Liver (tissue), 9 donors: ENCODE measurements around the gene LATS2. TPM values are rescaled to one million over a fixed set of nuclear protein-coding genes. Genes with fewer than 3 reads are reported as not detected.

Experiments used
- DNase-seq: peaks from one replicate; pipeline ENCODE4 v3.0.0-alpha.2; 2017; ENCODE audit warnings: low spot score
- H3K27ac ChIP-seq, 2 donors: one replicate each; pipeline ENCODE4 v1.7.0; 2013; ENCODE audit warnings: inconsistent platforms in 2 of 2, low read length in 2 of 2, control low read depth in 1 of 2, low read depth in 1 of 2, mild to moderate bottlenecking in 1 of 2
- H3K27me3 ChIP-seq, 4 donors: one replicate each; pipeline versions ENCODE4 v1.6.1 to v1.7.0; 2013; ENCODE audit warnings: low read length in 3 of 4, inconsistent platforms in 1 of 4, mild to moderate bottlenecking in 1 of 4, moderate library complexity in 1 of 4; ENCODE audit not compliant: control insufficient read depth in 4 of 4, insufficient read depth in 4 of 4
- H3K36me3 ChIP-seq, 4 donors: one replicate each; pipeline versions ENCODE4 v1.6.1 to v1.7.0; 2013; ENCODE audit warnings: low read length in 3 of 4, mild to moderate bottlenecking in 3 of 4, low read depth in 1 of 4, moderate library complexity in 1 of 4; ENCODE audit not compliant: control insufficient read depth in 4 of 4, insufficient read depth in 3 of 4
- H3K4me1 ChIP-seq, 4 donors: one replicate each; pipeline versions ENCODE4 v1.6.1 to v1.7.0; 2013; ENCODE audit warnings: low read length in 3 of 4, mild to moderate bottlenecking in 3 of 4, moderate library complexity in 1 of 4; ENCODE audit not compliant: control insufficient read depth in 4 of 4, insufficient read depth in 4 of 4
- H3K4me3 ChIP-seq, 3 donors: one replicate each; pipeline versions ENCODE4 v1.6.1 to v1.7.0; 2013; ENCODE audit warnings: low read length in 3 of 3, control low read depth in 1 of 3, low read depth in 1 of 3, mild to moderate bottlenecking in 1 of 3
- H3K9ac ChIP-seq, 2 donors: one replicate each; pipeline ENCODE4 v1.7.0; 2013; ENCODE audit warnings: low read length in 2 of 2, mild to moderate bottlenecking in 2 of 2, moderate library complexity in 2 of 2, control low read depth in 1 of 2, low read depth in 1 of 2
- H3K9me3 ChIP-seq, 4 donors: one replicate each; pipeline versions ENCODE4 v1.6.1 to v1.7.0; 2013; ENCODE audit warnings: low read length in 3 of 4; ENCODE audit not compliant: control insufficient read depth in 4 of 4
- ATF3 ChIP-seq: IDR thresholded peaks from 2 replicates; pipeline ENCODE4 v1.6.1; 2016; ENCODE audit warnings: antibody characterized with exemption
- EGR1 ChIP-seq, 2 donors: IDR thresholded peaks; 2 replicates each; pipeline ENCODE4 v1.6.1; 2016 to 2018; ENCODE audit warnings: antibody characterized with exemption in 2 of 2, low read depth in 2 of 2
- FOXA1 ChIP-seq: IDR thresholded peaks from 2 replicates; pipeline ENCODE4 v1.6.1; 2016; ENCODE audit warnings: antibody characterized with exemption
- FOXA2 ChIP-seq: IDR thresholded peaks from 2 replicates; pipeline ENCODE4 v1.6.1; 2016; ENCODE audit warnings: antibody characterized with exemption
- GABPA ChIP-seq, 2 donors: IDR thresholded peaks in 1 of 2; conservative IDR thresholded peaks in 1 of 2; 2 replicates each; pipeline ENCODE4 v1.6.1; 2016; ENCODE audit warnings: antibody characterized with exemption in 2 of 2, mild to moderate bottlenecking in 1 of 2, moderate library complexity in 1 of 2
- HNF4A ChIP-seq, 2 donors: conservative IDR thresholded peaks; 2 replicates each; pipeline ENCODE4 v1.6.1; 2016; ENCODE audit warnings: antibody characterized with exemption in 2 of 2, mild to moderate bottlenecking in 2 of 2
- HNF4G ChIP-seq: IDR thresholded peaks from 2 replicates; pipeline ENCODE4 v1.6.1; 2016; ENCODE audit warnings: antibody characterized with exemption
- JUND ChIP-seq, 2 donors: IDR thresholded peaks; 2 replicates each; pipeline ENCODE4 v1.6.1; 2016; ENCODE audit warnings: antibody characterized with exemption in 2 of 2
- REST ChIP-seq: IDR thresholded peaks from 2 replicates; pipeline ENCODE4 v1.6.1; 2016; ENCODE audit warnings: antibody characterized with exemption, mild to moderate bottlenecking
- SP1 ChIP-seq: IDR thresholded peaks from 2 replicates; pipeline ENCODE4 v1.6.1; 2018; ENCODE audit warnings: antibody characterized with exemption, mild to moderate bottlenecking
- TAF1 ChIP-seq: conservative IDR thresholded peaks from 2 replicates; pipeline ENCODE4 v1.6.1; 2016; ENCODE audit warnings: antibody characterized with exemption, mild to moderate bottlenecking
- YY1 ChIP-seq: IDR thresholded peaks from 2 replicates; pipeline ENCODE4 v1.6.1; 2016; ENCODE audit warnings: antibody characterized with exemption, mild to moderate bottlenecking
- whole genome bisulfite sequencing: extraction: QIAGEN DNeasy Blood & Tissue Kit; methylation state at CpG from one replicate; pipeline ENCODE4 v1.1.7; 2013; 5-methylcytosine and 5-hydroxymethylcytosine counted together
- polyA plus RNA-seq, 2 donors: library from polyadenylated mRNA; stranded (reverse) in 1 of 2; unstranded in 1 of 2; fragments of 200-250 nt in 1 of 2; fragments of >200 nt in 1 of 2; fragmentation: Nextera tagmentation in 1 of 2; extraction: Ambion mirVana in 1 of 2; gene quantifications; one replicate each; pipeline versions ENCODE4 v1.2.1 to v1.2.3, GENCODE V29; 2013 to 2015
- total RNA-seq, 2 donors: library from RNA; depleted of rRNA; stranded (reverse); fragments of >200 nt; gene quantifications; one replicate each; pipeline ENCODE4 v1.2.3, GENCODE V29; 2014
- TF ChIP-seq, protein P1 (sequence below): IDR thresholded peaks from 2 replicates; pipeline ENCODE4 v1.6.1; 2016; ENCODE audit warnings: antibody characterized with exemption
- TF ChIP-seq, protein P2 (sequence below): fragments of 150-350 bp; IDR thresholded peaks from 2 replicates; pipeline ENCODE4 v1.5.1; 2017; ENCODE audit warnings: improper control_type of control experiment, low read depth, low read length; ENCODE audit not compliant: missing input control
- donor health status: healthy.
- donor health status: healthy.
- donor health status: healthy.
- donor health status: healthy.
- donor health status: healthy.

The LATS2 gene
- total and polyA plus RNA-seq, 4 donors, result 1.6 to 7.0 (median 4.4) TPM

DNA sequence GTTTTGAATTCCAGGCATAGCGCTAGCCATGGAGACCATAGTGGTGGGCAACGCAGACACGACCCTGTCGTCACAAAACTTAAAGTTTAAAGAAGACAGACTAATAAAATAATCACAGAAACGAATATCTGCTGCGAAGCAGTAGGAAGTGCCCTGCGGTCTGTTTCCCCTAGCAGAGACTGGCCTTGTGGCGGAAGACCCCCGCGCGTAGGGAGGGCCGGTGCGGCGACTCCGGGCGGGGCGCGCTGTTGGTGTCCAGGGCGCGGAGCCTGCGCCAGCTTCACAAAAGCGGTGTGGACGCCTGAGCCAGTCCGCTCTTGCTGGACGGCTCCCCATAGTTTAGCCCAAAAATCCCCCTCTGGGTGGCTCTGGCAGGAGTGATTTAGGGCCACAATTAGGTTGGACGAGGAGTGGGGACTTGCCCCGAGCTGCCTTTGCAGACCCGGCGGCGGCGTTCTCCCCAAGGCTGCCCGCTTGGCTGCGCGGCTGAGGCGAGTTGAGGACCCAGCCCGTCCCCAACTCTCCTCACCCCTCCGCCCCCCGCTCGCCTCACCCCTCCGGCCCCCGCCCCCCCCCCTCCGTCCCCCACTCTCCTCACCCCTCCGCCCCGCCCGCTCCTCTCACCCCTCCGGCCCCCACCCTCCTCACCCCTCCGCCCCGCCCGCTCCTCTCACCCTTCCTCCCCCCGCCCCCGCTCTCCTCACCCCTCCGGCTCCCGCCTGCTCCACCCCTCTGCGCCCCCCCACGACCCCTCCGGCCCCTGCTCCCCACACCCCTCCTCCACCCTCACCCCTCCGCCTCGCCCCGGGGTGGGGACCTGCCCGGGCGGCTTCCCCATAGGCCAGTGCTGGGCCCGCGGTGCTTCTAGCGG, 14.2 kb upstream of the LATS2 start (continued):
- no peak for TF ChIP-seq REST

GRCh38 chr13:21075011-21075378, 13.6 kb upstream of the LATS2 start:
- Histone ChIP-seq H3K9me3 (no peaks in the 10 kb centered on the region), H3K27ac (peak overlapping the region in 1 of 2 donors; percentile 28), H3K27me3 (no peaks in the 10 kb centered on the region), H3K4me3 (peak overlapping the region in 1 of 3 donors; percentile 44), H3K36me3 (no peaks in the 10 kb centered on the region), H3K4me1 (peaks cover 0 to 6% (median 4%) of the 10 kb centered on the region in 4 donors), H3K9ac (peak overlapping the region in 1 of 2 donors; percentile 44)
- no peak for DNase-seq
- 51% methylated on average over 9 of the region's 9 CpGs for WGBS
- no peak for TF ChIP-seq SP1
- no peak for TF ChIP-seq JUND (IDR thresholded peaks at IDR 0.05)
- no peak for TF ChIP-seq YY1
- TF ChIP-seq ATF3, result no peak
- TF ChIP-seq EGR1 (IDR thresholded peaks at IDR 0.05; ENCODE audit: low read depth in 2 of 2), result no peak
- no peak for TF ChIP-seq TAF1
- no peak for TF ChIP-seq FOXA1

GRCh38 chr13:21074546-21074945, 13.2 kb upstream of the LATS2 start:
- TF ChIP-seq YY1 (no peak), FOXA1 (no peak), GABPA (IDR thresholded peaks at IDR 0.05 in 1 of 2, conservative IDR thresholded peaks at IDR 0.05 in 1 of 2) (no peak), EGR1 (IDR thresholded peaks at IDR 0.05; ENCODE audit: low read depth in 2 of 2) (no peak), HNF4A (conservative IDR thresholded peaks at IDR 0.05) (no peak), SP1 (no peak), ATF3 (no peak), HNF4G (no peak), TAF1 (no peak), FOXA2 (no peak)
- TF ChIP-seq, protein P1, sequence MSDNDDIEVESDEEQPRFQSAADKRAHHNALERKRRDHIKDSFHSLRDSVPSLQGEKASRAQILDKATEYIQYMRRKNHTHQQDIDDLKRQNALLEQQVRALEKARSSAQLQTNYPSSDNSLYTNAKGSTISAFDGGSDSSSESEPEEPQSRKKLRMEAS, result no peak
- TF ChIP-seq, protein P2, sequence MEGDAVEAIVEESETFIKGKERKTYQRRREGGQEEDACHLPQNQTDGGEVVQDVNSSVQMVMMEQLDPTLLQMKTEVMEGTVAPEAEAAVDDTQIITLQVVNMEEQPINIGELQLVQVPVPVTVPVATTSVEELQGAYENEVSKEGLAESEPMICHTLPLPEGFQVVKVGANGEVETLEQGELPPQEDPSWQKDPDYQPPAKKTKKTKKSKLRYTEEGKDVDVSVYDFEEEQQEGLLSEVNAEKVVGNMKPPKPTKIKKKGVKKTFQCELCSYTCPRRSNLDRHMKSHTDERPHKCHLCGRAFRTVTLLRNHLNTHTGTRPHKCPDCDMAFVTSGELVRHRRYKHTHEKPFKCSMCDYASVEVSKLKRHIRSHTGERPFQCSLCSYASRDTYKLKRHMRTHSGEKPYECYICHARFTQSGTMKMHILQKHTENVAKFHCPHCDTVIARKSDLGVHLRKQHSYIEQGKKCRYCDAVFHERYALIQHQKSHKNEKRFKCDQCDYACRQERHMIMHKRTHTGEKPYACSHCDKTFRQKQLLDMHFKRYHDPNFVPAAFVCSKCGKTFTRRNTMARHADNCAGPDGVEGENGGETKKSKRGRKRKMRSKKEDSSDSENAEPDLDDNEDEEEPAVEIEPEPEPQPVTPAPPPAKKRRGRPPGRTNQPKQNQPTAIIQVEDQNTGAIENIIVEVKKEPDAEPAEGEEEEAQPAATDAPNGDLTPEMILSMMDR, result no peak
- Histone ChIP-seq H3K9ac (no peak overlapping the region), H3K27ac (peak overlapping the region in 1 of 2 donors; percentile 28), H3K36me3 (no peaks in the 10 kb centered on the region), H3K9me3 (no peaks in the 10 kb centered on the region), H3K4me1 (peaks cover 4 to 8% (median 5%) of the 10 kb centered on the region in 4 donors), H3K4me3 (no peak overlapping the region), H3K27me3 (no peaks in the 10 kb centered on the region)
- 59% methylated on average over 10 of the region's 10 CpGs for WGBS
- no peak for DNase-seq
